Superior temporal gyrus (tissue), 1 donor: ENCODE measurements around the gene EPG5.
"Not testable (repeated sequence)": the region's sequence is repeated elsewhere in the genome, so short reads cannot be mapped to it uniquely, and the experiment has no call there.

Source experiments
- DNase-seq: peaks from one replicate; pipeline ENCODE4 v3.0.0-alpha.2; 2016; ENCODE audit errors: extremely low spot score

EPG5 gene

GRCh38 chr18:45839414-45840395 lies 127.4 kb downstream of the EPG5 start:
- no peak for DNase-seq

GRCh38 chr18:45838302-45839070 lies 128.6 kb downstream of the EPG5 start:
- DNase-seq = no peak

GRCh38 chr18:45837283-45838070 lies 129.7 kb downstream of the EPG5 start:
- DNase-seq = no peak

GRCh38 chr18:45836242-45837205 lies 130.6 kb downstream of the EPG5 start:
- DNase-seq = no peak

- no peak for DNase-seq
These were observed 132.0 kb downstream of the EPG5 start for GRCh38 chr18:45835057-45835636.

- no peak for DNase-seq
These were observed 132.8 kb downstream of the EPG5 start for GRCh38 chr18:45834306-45834705.

GRCh38 chr18:45833846-45834245 lies 133.3 kb downstream of the EPG5 start:
- DNase-seq = no peak

- DNase-seq = no peak
These were observed 136.2 kb downstream of the EPG5 start for GRCh38 chr18:45830917-45831316.

- DNase-seq = no peak
These were observed 137.3 kb downstream of the EPG5 start for GRCh38 chr18:45829855-45830254.

- DNase-seq = no peak
These were observed 138.0 kb downstream of the EPG5 start for GRCh38 chr18:45828917-45829811.

- not testable (repeated sequence) for DNase-seq
These were observed 140.4 kb downstream of the EPG5 start for GRCh38 chr18:45826716-45827115.

- no peak for DNase-seq
These were observed 141.0 kb downstream of the EPG5 start for GRCh38 chr18:45826084-45826483.

- DNase-seq = no peak
These were observed 141.7 kb downstream of the EPG5 start, which contains the start of gene SIGLEC15 for GRCh38 chr18:45825258-45826044. Gene SIGLEC15 (plus strand): TSS chr18:45825675. CDS start chr18:45825729, 54 bp downstream.

GRCh38 chr18:45821711-45822110 lies 145.4 kb downstream of the EPG5 start:
- DNase-seq = no peak

GRCh38 chr18:45821026-45821425 lies 146.1 kb downstream of the EPG5 start:
- no peak for DNase-seq

- no peak for DNase-seq
These were observed 146.9 kb downstream of the EPG5 start for GRCh38 chr18:45820106-45820745.

GRCh38 chr18:45818765-45819164 lies 148.4 kb downstream of the EPG5 start:
- DNase-seq = not testable (repeated sequence)

- DNase-seq = no peak
These were observed 149.6 kb downstream of the EPG5 start for GRCh38 chr18:45817543-45817942.
